ENCODE data around the gene CACNB2. TPM values are rescaled to one million over a fixed set of nuclear protein-coding genes. Genes with fewer than 3 reads are reported as not detected.

Gene CACNB2
- total RNA-seq, 2 donors from 2014 or later, result 1.9 to 4.6 TPM

GRCh38 chr10:18144928-18145327, 4.7 kb downstream of the CACNB2 start:
- Mint-ChIP-seq H3K27ac (no peak overlapping the region), H3K9me3 (no peaks in the 10 kb centered on the region), H3K4me1 (no peaks in the 10 kb centered on the region), H3K4me3 (no peak overlapping the region), H3K27me3 (ENCODE audit: insufficient read depth) (peaks cover 17% of the 10 kb centered on the region), H3K36me3 (ENCODE audit: low read depth) (no peaks in the 10 kb centered on the region)
- H3K9me3 ChIP-seq (ENCODE audit: control insufficient read depth, low read length), result no peaks in the 10 kb centered on the region
- H3K9ac ChIP-seq (ENCODE audit: extremely low read depth, low read length, poor library complexity, severe bottlenecking), result no peak overlapping the region
- H3K36me3 ChIP-seq (ENCODE audit: control insufficient read depth, insufficient read depth, low read length), result no peaks in the 10 kb centered on the region
- DNase-seq, result no peak
- WGBS, 2 experiments (ENCODE audit: insufficient coverage in 1 of 2, insufficient read length in 1 of 2), result 84 to 95% methylated on average over 5 to 6 of the region's 6 CpGs
- H3K4me1 ChIP-seq (ENCODE audit: control insufficient read depth, insufficient read depth, low read length), result peaks cover 5% of the 10 kb centered on the region
- TF ChIP-seq CTCF (conservative IDR thresholded peaks at IDR 0.05), result no peak
- H3K27me3 ChIP-seq (ENCODE audit: control insufficient read depth, insufficient read depth, low read length, poor library complexity, severe bottlenecking), result peaks cover 20% of the 10 kb centered on the region
- H3K4me3 ChIP-seq (ENCODE audit: low read length), result no peak overlapping the region
- no peak overlapping the region for H3K27ac ChIP-seq (ENCODE audit: low read depth, low read length)

GRCh38 chr10:18145652-18146051, 5.4 kb downstream of the CACNB2 start:
- no peak overlapping the region for H3K27ac Mint-ChIP-seq
- H3K4me1 Mint-ChIP-seq, result no peaks in the 10 kb centered on the region
- Histone ChIP-seq H3K36me3 (ENCODE audit: control insufficient read depth, insufficient read depth, low read length) (no peaks in the 10 kb centered on the region), H3K4me1 (ENCODE audit: control insufficient read depth, insufficient read depth, low read length) (peaks cover 5% of the 10 kb centered on the region), H3K9me3 (ENCODE audit: control insufficient read depth, low read length) (no peaks in the 10 kb centered on the region), H3K27me3 (ENCODE audit: control insufficient read depth, insufficient read depth, low read length, poor library complexity, severe bottlenecking) (peaks cover 20% of the 10 kb centered on the region), H3K4me3 (ENCODE audit: low read length) (no peak overlapping the region), H3K27ac (ENCODE audit: low read depth, low read length) (no peak overlapping the region), H3K9ac (ENCODE audit: extremely low read depth, low read length, poor library complexity, severe bottlenecking) (no peak overlapping the region)
- H3K4me3 Mint-ChIP-seq, result no peak overlapping the region
- DNase-seq, result no peak
- H3K36me3 Mint-ChIP-seq (ENCODE audit: low read depth), result no peaks in the 10 kb centered on the region
- 82% methylated on average over 2 of the region's 2 CpGs; no CpG with 5 or more reads in 1 of the 2 experiments for WGBS, 2 experiments (ENCODE audit: insufficient coverage in 1 of 2, insufficient read length in 1 of 2)
- no peak for TF ChIP-seq CTCF (conservative IDR thresholded peaks at IDR 0.05)
- H3K27me3 Mint-ChIP-seq (ENCODE audit: insufficient read depth), result peaks cover 14% of the 10 kb centered on the region
- H3K9me3 Mint-ChIP-seq, result no peaks in the 10 kb centered on the region

- H3K27me3 ChIP-seq (ENCODE audit: control insufficient read depth, insufficient read depth, low read length, poor library complexity, severe bottlenecking), result no peaks in the 10 kb centered on the region
- H3K27ac ChIP-seq (ENCODE audit: low read depth, low read length), result no peak overlapping the region
- no peak for DNase-seq
- TF ChIP-seq CTCF (conservative IDR thresholded peaks at IDR 0.05), result no peak
- H3K36me3 Mint-ChIP-seq (ENCODE audit: low read depth), result no peaks in the 10 kb centered on the region
- H3K4me3 Mint-ChIP-seq, result no peak overlapping the region
- no peaks in the 10 kb centered on the region for H3K4me1 ChIP-seq (ENCODE audit: control insufficient read depth, insufficient read depth, low read length)
- no peak overlapping the region for H3K9ac ChIP-seq (ENCODE audit: extremely low read depth, low read length, poor library complexity, severe bottlenecking)
- H3K9me3 ChIP-seq (ENCODE audit: control insufficient read depth, low read length), result no peaks in the 10 kb centered on the region
- no peaks in the 10 kb centered on the region for H3K4me1 Mint-ChIP-seq
- no peak overlapping the region for H3K27ac Mint-ChIP-seq
- no peaks in the 10 kb centered on the region for H3K27me3 Mint-ChIP-seq (ENCODE audit: insufficient read depth)
- WGBS, 2 experiments (ENCODE audit: insufficient coverage in 1 of 2, insufficient read length in 1 of 2), result 95% methylated on average over 4 of the region's 6 CpGs; no CpG with 5 or more reads in 1 of the 2 experiments
- H3K36me3 ChIP-seq (ENCODE audit: control insufficient read depth, insufficient read depth, low read length), result no peaks in the 10 kb centered on the region
- no peak overlapping the region for H3K4me3 ChIP-seq (ENCODE audit: low read length)
- no peaks in the 10 kb centered on the region for H3K9me3 Mint-ChIP-seq
Observed at GRCh38 chr10:18149196-18149800, 9.1 kb downstream of the CACNB2 start.

Measured in endodermal cell (in vitro differentiated cells).